BLaER1 treated with 17β-estradiol and CSF1 and Interleukin-3, amounts not matched to agents 10 nM and 100 nM (cell line): ENCODE results near the gene OR10A3.
"Not testable (repeated sequence)": the region's sequence is repeated elsewhere in the genome, so short reads cannot be mapped to it uniquely, and the experiment has no call there.

Source experiments
- H3K27ac ChIP-seq, 11 experiments: shearing (Covaris generic); formaldehyde crosslinking; 2 replicates each; pipeline ENCODE4 v1.8.1; 2022
- H3K27me3 ChIP-seq, 11 experiments: shearing (Covaris generic); formaldehyde crosslinking; 2 replicates each; pipeline ENCODE4 v1.8.1; 2022
- H3K36me3 ChIP-seq, 11 experiments: shearing (Covaris generic); formaldehyde crosslinking; 2 replicates each; pipeline ENCODE4 v1.8.1; 2022
- H3K4me1 ChIP-seq, 10 experiments: shearing (Covaris generic); formaldehyde crosslinking; 2 replicates each; pipeline ENCODE4 v1.8.1; 2022
- H3K4me2 ChIP-seq, 11 experiments: shearing (Covaris generic); formaldehyde crosslinking; 2 replicates each; pipeline ENCODE4 v1.8.1; 2022
- H3K4me3 ChIP-seq, 10 experiments: shearing (Covaris generic); formaldehyde crosslinking; 2 replicates each; pipeline ENCODE4 v1.8.1; 2022
- H3K9ac ChIP-seq, 11 experiments: shearing (Covaris generic); formaldehyde crosslinking; 2 replicates each; pipeline ENCODE4 v1.8.1; 2022
- H3K9me3 ChIP-seq, 11 experiments: shearing (Covaris generic); formaldehyde crosslinking; replicated peaks in 1 of 11; 2 replicates each; pipeline ENCODE4 v1.8.1; 2022
- H4K20me1 ChIP-seq, 11 experiments: shearing (Covaris generic); formaldehyde crosslinking; 2 replicates each; pipeline ENCODE4 v1.8.1; 2022
- Cebpa-rat ChIP-seq, 11 experiments: shearing (Covaris generic); IDR thresholded peaks; 2 replicates each; pipeline ENCODE4 v1.8.1; 2022

OR10A3 gene

GRCh38 chr11:7941608-7942007, at the start of gene OR10A3:
OR10A3 (minus strand) TSS chr11:7941708; CDS start chr11:7939520, 2,188 bp downstream.
- Histone ChIP-seq H3K9me3 (peaks cover 27 to 39% (median 34%) of the 10 kb centered on the region in 11 experiments), H3K4me1 (no peaks in the 10 kb centered on the region), H3K36me3 (no peaks in the 10 kb centered on the region), H3K27me3 (no peaks in the 10 kb centered on the region), H3K4me2 (no peak within 1 kb of the TSS), H4K20me1 (no peaks in the 10 kb centered on the region), H3K4me3 (no peak within 1 kb of the TSS), H3K9ac (no peak within 1 kb of the TSS), H3K27ac (no peak within 1 kb of the TSS)
- TF ChIP-seq Cebpa-rat (IDR thresholded peaks at IDR 0.05), result no peak

- H3K4me2 ChIP-seq, result peak overlapping the region; percentile 87 to 98 (median 97)
- peaks cover 33 to 66% (median 56%) of the 10 kb centered on the region in 10 experiments for H3K4me1 ChIP-seq
- peaks cover 27 to 48% (median 45%) of the 10 kb centered on the region in 11 experiments for H3K36me3 ChIP-seq
- peak overlapping the region; percentile 81 to 93 (median 85) for H3K9ac ChIP-seq
- H4K20me1 ChIP-seq, result peaks cover 0 to 48% (median 38%) of the 10 kb centered on the region in 11 experiments; a peak in 15 of 22 replicates
- not testable (repeated sequence) for H3K27me3 ChIP-seq, H3K9me3 ChIP-seq
- peak overlapping the region; percentile 76 to 95 (median 88) for H3K4me3 ChIP-seq
- peak overlapping the region; percentile 50 to 92 (median 83); a peak in 21 of 22 replicates for H3K27ac ChIP-seq
These were observed 46.0 kb upstream of the OR10A3 start for GRCh38 chr11:7987560-7987883.

- Histone ChIP-seq H3K9ac (peak within 1 kb of the TSS; percentile 81 to 93 (median 85)), H3K4me3 (peak within 1 kb of the TSS; percentile 76 to 95 (median 88))
These were observed 45.5 kb upstream of the OR10A3 start, which contains the start of gene EIF3F for GRCh38 chr11:7986768-7987559. EIF3F (plus strand) TSS chr11:7987337; CDS start chr11:7987353, 16 bp downstream.

GRCh38 chr11:7983832-7984590, 42.5 kb upstream of the OR10A3 start:
- no peak overlapping the region for H3K27ac ChIP-seq
- peaks cover 19 to 31% (median 25%) of the 10 kb centered on the region in 10 experiments for H3K4me1 ChIP-seq
- H3K9ac ChIP-seq, result no peak overlapping the region
- peaks cover 0 to 12% (median 11%) of the 10 kb centered on the region in 11 experiments; a peak in 10 of 22 replicates for H4K20me1 ChIP-seq
- TF ChIP-seq Cebpa-rat (IDR thresholded peaks at IDR 0.05), result no peak
- no peaks in the 10 kb centered on the region for H3K9me3 ChIP-seq
- H3K4me2 ChIP-seq, result no peak overlapping the region
- peaks cover 3 to 13% (median 10%) of the 10 kb centered on the region in 11 experiments for H3K36me3 ChIP-seq
- H3K4me3 ChIP-seq, result no peak overlapping the region
- no peaks in the 10 kb centered on the region for H3K27me3 ChIP-seq

More at GRCh38 chr11:7986768-7987559, 45.5 kb upstream of the OR10A3 start, which contains the start of gene EIF3F:
- TF ChIP-seq Cebpa-rat (IDR thresholded peaks at IDR 0.05), result no peak
- peak within 1 kb of the TSS; percentile 51 to 92 (median 83); a peak in 21 of 22 replicates for H3K27ac ChIP-seq
- H3K4me1 ChIP-seq, result peaks cover 33 to 60% (median 50%) of the 10 kb centered on the region in 10 experiments
- peaks cover 0 to 42% (median 35%) of the 10 kb centered on the region in 11 experiments; a peak in 15 of 22 replicates for H4K20me1 ChIP-seq
- no peaks in the 10 kb centered on the region for H3K9me3 ChIP-seq
- peaks cover 21 to 43% (median 39%) of the 10 kb centered on the region in 11 experiments for H3K36me3 ChIP-seq
- H3K4me2 ChIP-seq, result peak within 1 kb of the TSS; percentile 87 to 98 (median 97)
- H3K27me3 ChIP-seq, result no peaks in the 10 kb centered on the region

- Histone ChIP-seq H3K4me2 (no peak overlapping the region), H3K27me3 (no peaks in the 10 kb centered on the region), H3K9me3 (no peaks in the 10 kb centered on the region), H4K20me1 (no peaks in the 10 kb centered on the region), H3K4me1 (peaks cover 7 to 20% (median 14%) of the 10 kb centered on the region in 10 experiments), H3K36me3 (no peaks in the 10 kb centered on the region), H3K9ac (no peak overlapping the region), H3K4me3 (no peak overlapping the region), H3K27ac (no peak overlapping the region)
- no peak for TF ChIP-seq Cebpa-rat (IDR thresholded peaks at IDR 0.05)
These were observed 41.1 kb upstream of the OR10A3 start for GRCh38 chr11:7982582-7983119.

GRCh38 chr11:7981619-7982157, 40.2 kb upstream of the OR10A3 start:
- Histone ChIP-seq H3K4me2 (no peak overlapping the region), H3K4me3 (no peak overlapping the region), H3K27ac (no peak overlapping the region), H3K4me1 (peaks cover 7 to 26% (median 15%) of the 10 kb centered on the region in 10 experiments), H3K9ac (no peak overlapping the region), H3K9me3 (no peaks in the 10 kb centered on the region), H3K36me3 (no peaks in the 10 kb centered on the region), H3K27me3 (no peaks in the 10 kb centered on the region), H4K20me1 (no peaks in the 10 kb centered on the region)
- no peak for TF ChIP-seq Cebpa-rat (IDR thresholded peaks at IDR 0.05)

- no peak overlapping the region for H3K4me3 ChIP-seq
- no peaks in the 10 kb centered on the region for H3K9me3 ChIP-seq
- H4K20me1 ChIP-seq, result no peaks in the 10 kb centered on the region
- no peaks in the 10 kb centered on the region for H3K27me3 ChIP-seq
- H3K4me2 ChIP-seq, result peak overlapping the region in 1 of 11 experiments; percentile 3; a peak in 1 of 22 replicates
- peaks cover 0 to 7% (median 0%) of the 10 kb centered on the region in 10 experiments; a peak in 2 of 20 replicates for H3K4me1 ChIP-seq
- TF ChIP-seq Cebpa-rat (IDR thresholded peaks at IDR 0.05), result peak in 7 of 11 experiments; percentile 33 to 85 (median 50); a peak in 10 of 22 replicates
- no peak overlapping the region for H3K27ac ChIP-seq
- no peak overlapping the region for H3K9ac ChIP-seq
- no peaks in the 10 kb centered on the region for H3K36me3 ChIP-seq
These were observed 35.9 kb upstream of the OR10A3 start for GRCh38 chr11:7977232-7977917.

GRCh38 chr11:7974668-7975067, 33.2 kb upstream of the OR10A3 start:
- no peaks in the 10 kb centered on the region for H3K27me3 ChIP-seq
- peaks cover 0 to 7% (median 0%) of the 10 kb centered on the region in 10 experiments; a peak in 2 of 20 replicates for H3K4me1 ChIP-seq
- H3K9ac ChIP-seq, result no peak overlapping the region
- no peaks in the 10 kb centered on the region for H4K20me1 ChIP-seq
- no peak overlapping the region for H3K27ac ChIP-seq
- H3K9me3 ChIP-seq, result no peaks in the 10 kb centered on the region
- no peaks in the 10 kb centered on the region for H3K36me3 ChIP-seq
- no peak overlapping the region for H3K4me3 ChIP-seq
- no peak overlapping the region for H3K4me2 ChIP-seq
- TF ChIP-seq Cebpa-rat (IDR thresholded peaks at IDR 0.05), result no peak
